Neuron (in vitro differentiated cells): ENCODE measurements around the gene ACTL7B.

Experiments
- H2AFZ ChIP-seq: one replicate; pipeline ENCODE4 v1.6.1; 2013; ENCODE audit warnings: low read depth, mild to moderate bottlenecking, inconsistent platforms, low read length, moderate library complexity
- H3K27me3 ChIP-seq: one replicate; pipeline ENCODE4 v1.6.1; 2013; ENCODE audit warnings: low read length; ENCODE audit not compliant: insufficient read depth
- H3K36me3 ChIP-seq: one replicate; pipeline ENCODE4 v1.6.1; 2013; ENCODE audit warnings: low read length; ENCODE audit not compliant: insufficient read depth
- H3K4me1 ChIP-seq: one replicate; pipeline ENCODE4 v1.6.1; 2013; ENCODE audit warnings: low read length; ENCODE audit not compliant: insufficient read depth
- H3K4me3 ChIP-seq: 2 replicates; pipeline ENCODE4 v1.5.1; 2013; ENCODE audit warnings: mild to moderate bottlenecking, low read length, moderate library complexity
- H3K9me3 ChIP-seq: one replicate; pipeline ENCODE4 v1.6.1; 2013; ENCODE audit warnings: low read length

Gene ACTL7B

GRCh38 chr9:108831496-108832178, 24.1 kb downstream of the ACTL7B start:
- Histone ChIP-seq H3K27me3 (no peaks in the 10 kb centered on the region), H3K4me1 (no peaks in the 10 kb centered on the region), H3K4me3 (no peak overlapping the region)

GRCh38 chr9:108830272-108830671, 25.5 kb downstream of the ACTL7B start:
- Histone ChIP-seq H3K27me3 (no peaks in the 10 kb centered on the region), H3K36me3 (no peaks in the 10 kb centered on the region), H3K4me1 (no peaks in the 10 kb centered on the region), H3K9me3 (no peaks in the 10 kb centered on the region), H3K4me3 (no peak overlapping the region), H2AFZ (no peak overlapping the region)

More at GRCh38 chr9:108831496-108832178, 24.1 kb downstream of the ACTL7B start:
- Histone ChIP-seq H3K36me3 (no peaks in the 10 kb centered on the region), H3K9me3 (no peaks in the 10 kb centered on the region), H2AFZ (no peak overlapping the region)

GRCh38 chr9:108823829-108824228, 32.0 kb downstream of the ACTL7B start:
- H3K9me3 ChIP-seq: no peaks in the 10 kb centered on the region
- no peaks in the 10 kb centered on the region for H3K4me1 ChIP-seq
- no peak overlapping the region for H3K4me3 ChIP-seq
- no peaks in the 10 kb centered on the region for H3K36me3 ChIP-seq
- no peaks in the 10 kb centered on the region for H3K27me3 ChIP-seq
- H2AFZ ChIP-seq: no peak overlapping the region

- H3K27me3 ChIP-seq: no peaks in the 10 kb centered on the region
- H2AFZ ChIP-seq: no peak overlapping the region
- no peak overlapping the region for H3K4me3 ChIP-seq
- H3K36me3 ChIP-seq: no peaks in the 10 kb centered on the region
- H3K9me3 ChIP-seq: no peaks in the 10 kb centered on the region
- no peaks in the 10 kb centered on the region for H3K4me1 ChIP-seq
Observed at GRCh38 chr9:108816037-108816436, 39.7 kb downstream of the ACTL7B start.

GRCh38 chr9:108815156-108815555, 40.6 kb downstream of the ACTL7B start:
- no peak overlapping the region for H2AFZ ChIP-seq
- H3K4me1 ChIP-seq: no peaks in the 10 kb centered on the region
- no peak overlapping the region for H3K4me3 ChIP-seq
- H3K9me3 ChIP-seq: no peaks in the 10 kb centered on the region
- H3K36me3 ChIP-seq: no peaks in the 10 kb centered on the region
- no peaks in the 10 kb centered on the region for H3K27me3 ChIP-seq

GRCh38 chr9:108813951-108814601, 41.7 kb downstream of the ACTL7B start:
- Histone ChIP-seq H3K9me3 (no peaks in the 10 kb centered on the region), H2AFZ (no peak overlapping the region), H3K27me3 (no peaks in the 10 kb centered on the region), H3K4me1 (no peaks in the 10 kb centered on the region), H3K4me3 (no peak overlapping the region), H3K36me3 (no peaks in the 10 kb centered on the region)

- no peaks in the 10 kb centered on the region for H3K9me3 ChIP-seq
Observed at GRCh38 chr9:108812396-108813025, 43.3 kb downstream of the ACTL7B start.

GRCh38 chr9:108811944-108812343, 43.8 kb downstream of the ACTL7B start:
- Histone ChIP-seq H3K27me3 (no peaks in the 10 kb centered on the region), H3K4me3 (no peak overlapping the region), H3K4me1 (no peaks in the 10 kb centered on the region), H2AFZ (no peak overlapping the region), H3K36me3 (no peaks in the 10 kb centered on the region), H3K9me3 (no peaks in the 10 kb centered on the region)

More at GRCh38 chr9:108812396-108813025, 43.3 kb downstream of the ACTL7B start:
- H2AFZ ChIP-seq: no peak overlapping the region
- no peak overlapping the region for H3K4me3 ChIP-seq
- no peaks in the 10 kb centered on the region for H3K4me1 ChIP-seq
- H3K27me3 ChIP-seq: no peaks in the 10 kb centered on the region
- H3K36me3 ChIP-seq: no peaks in the 10 kb centered on the region

GRCh38 chr9:108809269-108809668, 46.5 kb downstream of the ACTL7B start:
- Histone ChIP-seq H3K36me3 (no peaks in the 10 kb centered on the region), H3K9me3 (no peaks in the 10 kb centered on the region), H3K4me1 (no peaks in the 10 kb centered on the region), H3K27me3 (no peaks in the 10 kb centered on the region), H2AFZ (no peak overlapping the region), H3K4me3 (no peak overlapping the region)
